ENCODE data around the gene RBL2. TPM values are rescaled to one million over a fixed set of nuclear protein-coding genes. Genes with fewer than 3 reads are reported as not detected.

RBL2 gene
- total and polyA plus RNA-seq, 2 of the 13 experiments (the other 11 are each of a cell fraction or from before 2014, with no cell fraction given): 41.2 to 60.9 TPM

DNA sequence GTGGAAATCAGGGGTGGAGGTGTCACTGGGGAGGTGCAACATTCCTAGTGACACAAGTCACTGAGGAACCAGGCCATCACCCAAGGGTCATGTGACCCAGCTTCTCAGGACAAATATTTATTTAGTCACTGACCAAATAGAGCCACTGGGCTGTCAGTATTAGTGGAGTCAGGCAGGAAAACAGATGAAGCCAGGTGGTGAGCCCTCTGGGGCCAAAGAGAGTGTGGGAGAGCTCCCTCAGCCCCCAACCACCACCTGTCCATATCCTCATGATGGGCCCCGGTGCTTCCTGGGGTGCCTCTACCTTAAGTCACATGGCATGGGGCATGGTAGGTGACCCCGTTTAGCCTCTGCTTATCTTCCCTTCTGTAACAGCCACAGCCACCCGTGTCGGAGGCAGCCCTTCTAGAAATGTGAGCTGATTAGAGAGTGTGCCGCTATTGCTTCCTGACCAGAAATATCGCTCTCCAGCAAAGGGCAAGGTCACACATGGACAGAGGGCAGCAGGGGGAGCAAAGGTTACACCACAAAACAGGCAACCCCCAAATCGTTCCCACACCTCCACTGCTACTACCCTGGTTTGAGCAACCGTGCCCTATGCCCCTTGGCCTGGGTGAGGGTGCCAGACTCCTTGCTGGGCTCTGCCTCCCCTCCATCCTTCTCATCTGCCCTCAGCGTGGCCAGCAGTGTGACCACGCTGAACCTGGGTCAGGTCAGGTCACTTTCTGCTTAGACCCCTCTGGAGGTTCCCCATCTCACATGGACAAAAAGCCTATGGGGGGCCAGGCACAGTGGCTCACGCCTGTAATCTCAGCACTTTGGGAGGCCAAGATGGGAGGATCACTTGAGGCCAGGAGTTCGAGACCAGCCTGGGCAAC is 77.4 kb downstream of the RBL2 start (continued):
- TF ChIP-seq SMAD9 (CRISPR knock-in tag; IDR thresholded peaks at IDR 0.05) (no peak), HMG20B (CRISPR knock-in tag; conservative IDR thresholded peaks at IDR 0.05) (no peak), CCDC6 (CRISPR knock-in tag; IDR thresholded peaks at IDR 0.05) (peak; percentile 88), ZNF34 (CRISPR knock-in tag; IDR thresholded peaks at IDR 0.05; ENCODE audit: borderline replicate concordance) (no peak), PLRG1 (conservative IDR thresholded peaks at IDR 0.05) (no peak), NFIB (CRISPR knock-in tag; IDR thresholded peaks at IDR 0.05; ENCODE audit: borderline replicate concordance) (no peak), HMGXB4 (CRISPR knock-in tag; IDR thresholded peaks at IDR 0.05; ENCODE audit: borderline replicate concordance in 1 of 2, low read depth in 1 of 2) (peak in 1 of 2 experiments; percentile 54; a peak in 1 of 4 replicates), RAD51 (IDR thresholded peaks at IDR 0.05; ENCODE audit: borderline replicate concordance) (peak; percentile 93), PAWR (CRISPR knock-in tag; IDR thresholded peaks at IDR 0.05; ENCODE audit: borderline replicate concordance) (no peak), NPAS2 (CRISPR knock-in tag; IDR thresholded peaks at IDR 0.05; ENCODE audit: borderline replicate concordance) (no peak), HBP1 (CRISPR knock-in tag; IDR thresholded peaks at IDR 0.05; ENCODE audit: low read depth) (peak; percentile 86), LCORL (IDR thresholded peaks at IDR 0.05) (peak; percentile 45; the same call in 1 of the 2 replicates), LCORL (CRISPR knock-in tag; IDR thresholded peaks at IDR 0.05) (peak; percentile 94), ZMAT5 (CRISPR knock-in tag; IDR thresholded peaks at IDR 0.05; ENCODE audit: borderline replicate concordance, low read depth) (no peak), SKI (IDR thresholded peaks at IDR 0.05; ENCODE audit: partially characterized antibody) (no peak), MTA1 (CRISPR knock-in tag; IDR thresholded peaks at IDR 0.05; ENCODE audit: borderline replicate concordance) (peak; percentile 95), STAT6 (CRISPR knock-in tag; IDR thresholded peaks at IDR 0.05; ENCODE audit: borderline replicate concordance) (0 out of 2 replicates have a peak, but pooled peaks have one; percentile 60), ERF (CRISPR knock-in tag; IDR thresholded peaks at IDR 0.05) (peak; percentile 63; the same call in 1 of the 2 replicates)
- TF ChIP-seq, protein P1, sequence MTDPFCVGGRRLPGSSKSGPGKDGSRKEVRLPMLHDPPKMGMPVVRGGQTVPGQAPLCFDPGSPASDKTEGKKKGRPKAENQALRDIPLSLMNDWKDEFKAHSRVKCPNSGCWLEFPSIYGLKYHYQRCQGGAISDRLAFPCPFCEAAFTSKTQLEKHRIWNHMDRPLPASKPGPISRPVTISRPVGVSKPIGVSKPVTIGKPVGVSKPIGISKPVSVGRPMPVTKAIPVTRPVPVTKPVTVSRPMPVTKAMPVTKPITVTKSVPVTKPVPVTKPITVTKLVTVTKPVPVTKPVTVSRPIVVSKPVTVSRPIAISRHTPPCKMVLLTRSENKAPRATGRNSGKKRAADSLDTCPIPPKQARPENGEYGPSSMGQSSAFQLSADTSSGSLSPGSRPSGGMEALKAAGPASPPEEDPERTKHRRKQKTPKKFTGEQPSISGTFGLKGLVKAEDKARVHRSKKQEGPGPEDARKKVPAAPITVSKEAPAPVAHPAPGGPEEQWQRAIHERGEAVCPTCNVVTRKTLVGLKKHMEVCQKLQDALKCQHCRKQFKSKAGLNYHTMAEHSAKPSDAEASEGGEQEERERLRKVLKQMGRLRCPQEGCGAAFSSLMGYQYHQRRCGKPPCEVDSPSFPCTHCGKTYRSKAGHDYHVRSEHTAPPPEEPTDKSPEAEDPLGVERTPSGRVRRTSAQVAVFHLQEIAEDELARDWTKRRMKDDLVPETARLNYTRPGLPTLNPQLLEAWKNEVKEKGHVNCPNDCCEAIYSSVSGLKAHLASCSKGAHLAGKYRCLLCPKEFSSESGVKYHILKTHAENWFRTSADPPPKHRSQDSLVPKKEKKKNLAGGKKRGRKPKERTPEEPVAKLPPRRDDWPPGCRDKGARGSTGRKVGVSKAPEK (CRISPR knock-in tag; IDR thresholded peaks at IDR 0.05; ENCODE audit: borderline replicate concordance): peak; percentile 64; the same call in 1 of the 2 replicates

Measured in HepG2 (cell line).